Measurements from ENCODE around the gene ASIC5.
"Not testable (repeated sequence)": the region's sequence is repeated elsewhere in the genome, so short reads cannot be mapped to it uniquely, and the experiment has no call there.

The ASIC5 gene

GRCh38 chr4:155866177-155866576, at the start of gene ASIC5:
TSS of gene ASIC5 (minus strand) at chr4:155866277. CDS start at chr4:155866226, 51 bp downstream.
- no peak for DNase-seq

DNA sequence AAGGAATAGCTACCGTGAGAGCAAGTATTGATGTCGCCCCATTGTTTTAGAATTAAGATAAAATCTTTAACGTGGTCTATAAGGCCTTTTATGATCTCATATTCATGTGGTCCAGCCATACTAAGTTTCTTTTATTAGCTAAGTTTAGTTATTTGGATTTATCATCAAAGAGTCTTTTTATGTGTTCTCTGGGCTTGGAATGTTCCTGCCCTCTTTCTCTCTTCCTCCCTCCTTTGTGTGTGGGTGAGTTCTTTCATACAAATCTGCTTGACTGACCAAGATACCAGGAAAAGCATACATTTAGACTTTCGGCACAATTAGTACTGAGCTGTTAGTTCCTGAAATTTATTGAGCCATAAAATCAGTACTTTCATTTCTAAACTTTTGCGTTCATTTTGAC, 48.7 kb upstream of the ASIC5 start:
- no peak for DNase-seq

- DNase-seq, result no peak
Observed at GRCh38 chr4:155911905-155912304, 45.8 kb upstream of the ASIC5 start.

DNA sequence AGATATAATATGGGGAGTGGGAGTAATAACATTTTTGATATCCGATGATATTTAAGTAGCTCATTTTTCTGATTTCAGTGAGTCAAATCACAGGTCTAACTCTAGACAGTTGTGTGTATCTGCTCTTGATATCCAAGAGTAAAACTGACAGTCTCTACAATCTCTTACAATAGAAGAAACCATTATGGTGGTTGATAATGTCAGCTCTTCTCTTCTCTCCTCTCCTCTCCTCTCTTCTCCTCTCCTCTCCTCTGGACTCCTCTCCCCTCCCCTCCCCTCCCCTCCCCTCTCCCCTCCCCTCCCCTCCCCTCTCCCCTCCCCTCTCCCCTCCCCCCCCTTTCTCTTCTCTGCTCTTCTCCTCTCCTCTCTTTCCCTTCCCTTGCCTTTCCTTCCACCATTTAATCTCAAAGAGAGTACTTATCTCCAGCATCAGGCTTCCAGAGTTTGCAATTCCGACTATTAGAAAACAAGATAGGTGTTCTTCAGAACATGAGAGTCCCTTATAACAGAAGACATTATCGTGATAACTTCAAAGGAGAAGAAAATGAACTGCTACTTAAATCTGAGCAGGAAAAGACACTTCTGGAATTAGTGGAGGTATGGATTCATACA, 43.6 kb upstream of the ASIC5 start:
- no peak for DNase-seq

- no peak for DNase-seq
Observed at GRCh38 chr4:155908187-155909139, 42.4 kb upstream of the ASIC5 start.

DNA sequence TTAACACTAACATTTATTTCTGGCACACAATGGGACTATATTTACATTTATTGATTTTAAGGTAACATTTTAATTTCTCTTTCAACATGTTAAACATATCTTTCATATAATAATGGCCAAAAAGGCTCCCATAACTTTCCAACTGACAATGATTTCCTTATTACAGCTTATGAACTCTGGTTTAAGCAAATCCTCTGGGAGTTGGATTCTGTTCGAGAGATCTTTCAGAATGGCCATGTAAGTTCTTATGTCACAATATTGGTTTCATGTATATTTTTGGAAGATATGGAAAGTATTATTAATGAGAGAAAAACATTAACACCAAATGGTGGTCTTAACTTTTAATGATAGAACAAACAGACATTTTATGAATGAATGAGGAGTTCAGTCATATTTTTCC, 41.5 kb upstream of the ASIC5 start:
- DNase-seq, result no peak

GRCh38 chr4:155906554-155907247, 40.6 kb upstream of the ASIC5 start:
- no peak for DNase-seq

DNA sequence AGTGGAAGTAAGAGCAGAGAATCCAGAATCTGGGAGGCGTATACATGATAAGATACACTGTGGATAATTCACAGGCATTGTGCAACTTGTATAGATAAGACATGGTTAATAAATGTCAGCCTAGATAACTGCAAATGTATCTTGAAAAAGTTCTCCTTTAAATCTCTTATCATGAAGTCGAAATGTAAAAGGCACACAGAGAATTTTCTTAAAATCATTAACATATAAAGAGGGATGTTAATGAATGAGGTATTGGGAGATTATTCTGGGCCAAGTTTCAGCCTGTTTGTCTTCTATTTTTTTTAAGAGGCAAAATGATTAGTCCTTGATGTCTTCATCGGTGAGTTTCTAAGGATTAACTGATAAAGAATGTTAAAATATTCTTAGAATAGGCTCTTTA, 38.3 kb upstream of the ASIC5 start:
- no peak for DNase-seq

DNA sequence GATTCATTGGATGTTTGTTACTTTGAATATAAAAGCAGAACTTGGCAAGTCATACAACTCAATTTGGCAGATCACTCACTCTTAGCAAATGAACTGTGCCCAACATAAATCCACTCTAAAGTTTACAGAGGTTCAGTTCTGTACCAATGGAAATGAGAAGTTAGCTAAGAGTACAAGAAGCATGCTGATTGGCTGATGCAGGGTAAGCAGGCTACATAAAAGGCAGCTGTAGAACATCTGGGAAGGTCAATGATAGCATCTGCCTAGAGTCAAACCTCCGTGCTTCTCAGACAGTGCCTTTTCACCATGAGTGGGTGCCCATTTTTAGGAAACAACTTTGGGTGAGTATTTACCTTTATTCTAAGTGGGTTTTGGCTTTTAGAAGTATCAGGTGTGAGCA, 37.4 kb upstream of the ASIC5 start, which contains the start of gene TDO2:
TSS of gene TDO2 (plus strand) at position 244 of the 400 bp plus-strand sequence. CDS start at position 307, 63 bp downstream.
- DNase-seq, result no peak

- DNase-seq, result no peak
Observed at GRCh38 chr4:155901013-155901412, 34.9 kb upstream of the ASIC5 start.

DNA sequence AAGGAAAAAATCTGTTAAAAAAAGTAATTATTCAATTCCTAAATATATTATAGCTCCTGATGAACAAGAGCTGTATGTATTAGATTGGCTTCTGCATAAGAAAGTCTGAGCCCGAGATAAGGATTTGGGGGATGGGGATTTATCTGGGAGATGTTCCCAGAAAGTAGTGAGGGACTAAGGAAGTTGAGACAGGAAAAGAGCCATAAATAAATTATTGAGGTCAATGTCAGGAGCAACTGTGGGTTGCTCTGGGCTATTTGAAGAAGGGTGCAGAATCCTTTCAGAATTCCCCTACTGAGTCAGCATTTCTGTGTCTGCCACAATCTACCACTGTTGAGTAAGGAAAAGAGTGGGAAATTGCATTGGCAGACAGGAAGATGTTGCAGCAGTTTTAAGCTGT, 34.3 kb upstream of the ASIC5 start:
- no peak for DNase-seq

DNA sequence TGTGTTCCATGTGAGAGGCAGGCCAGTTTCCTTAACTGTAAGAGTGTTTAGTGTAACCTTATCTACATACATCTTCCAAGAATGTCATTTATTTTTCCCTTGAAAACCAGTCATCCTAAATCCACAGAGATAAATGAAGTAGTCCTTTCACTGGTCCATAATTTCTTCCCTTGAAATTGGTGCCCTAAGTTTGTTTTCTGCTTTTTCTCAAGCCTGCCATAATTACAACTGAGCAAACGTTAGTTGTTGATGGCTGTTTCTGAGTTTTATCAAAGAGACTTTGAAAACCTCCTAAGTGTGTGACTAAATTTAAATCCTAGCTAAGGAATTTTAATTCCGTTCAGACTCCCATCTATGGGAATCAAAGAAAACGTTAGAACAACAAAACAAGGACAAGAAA, 33.8 kb upstream of the ASIC5 start:
- no peak for DNase-seq

DNA sequence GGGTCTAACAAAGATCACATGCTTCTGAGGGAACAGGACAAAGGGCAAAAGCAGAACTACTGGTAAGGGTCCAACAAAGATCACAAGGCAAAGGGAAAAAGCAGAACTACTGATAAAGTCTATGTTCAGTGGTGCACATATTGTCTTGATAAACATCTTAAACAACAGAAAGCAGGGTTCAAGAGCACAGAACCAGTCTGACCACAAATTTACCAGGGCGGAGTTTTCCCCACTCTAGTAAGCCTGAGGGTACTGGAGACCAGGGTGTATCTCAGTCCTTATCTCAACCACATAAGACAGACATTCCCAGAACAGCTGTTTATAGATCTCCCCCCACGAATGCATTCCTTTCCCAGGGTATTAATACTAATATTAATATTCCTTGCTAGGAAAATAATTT, 32.3 kb upstream of the ASIC5 start:
- not testable (repeated sequence) for DNase-seq

- no peak for DNase-seq
Observed at GRCh38 chr4:155891058-155891457, 25.0 kb upstream of the ASIC5 start.

DNA sequence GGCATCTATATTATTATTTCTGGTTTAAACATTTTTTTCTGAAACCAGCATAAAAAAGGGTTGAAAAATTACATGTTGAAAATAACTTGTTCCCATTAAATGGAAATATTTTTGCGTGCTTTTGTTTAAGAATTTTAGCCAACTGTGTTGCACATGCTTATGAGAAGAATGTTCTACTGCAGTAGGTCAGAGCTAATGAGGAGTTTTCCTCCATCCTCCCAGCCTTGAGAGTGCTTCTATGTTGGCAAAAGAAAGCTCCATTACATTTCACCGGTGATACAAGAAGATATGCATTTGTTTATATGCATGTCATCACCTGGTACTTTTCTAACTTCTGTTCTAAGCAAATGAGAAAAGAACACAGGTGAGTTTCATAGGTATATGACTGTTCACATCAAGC, 23.9 kb upstream of the ASIC5 start:
- no peak for DNase-seq

DNA sequence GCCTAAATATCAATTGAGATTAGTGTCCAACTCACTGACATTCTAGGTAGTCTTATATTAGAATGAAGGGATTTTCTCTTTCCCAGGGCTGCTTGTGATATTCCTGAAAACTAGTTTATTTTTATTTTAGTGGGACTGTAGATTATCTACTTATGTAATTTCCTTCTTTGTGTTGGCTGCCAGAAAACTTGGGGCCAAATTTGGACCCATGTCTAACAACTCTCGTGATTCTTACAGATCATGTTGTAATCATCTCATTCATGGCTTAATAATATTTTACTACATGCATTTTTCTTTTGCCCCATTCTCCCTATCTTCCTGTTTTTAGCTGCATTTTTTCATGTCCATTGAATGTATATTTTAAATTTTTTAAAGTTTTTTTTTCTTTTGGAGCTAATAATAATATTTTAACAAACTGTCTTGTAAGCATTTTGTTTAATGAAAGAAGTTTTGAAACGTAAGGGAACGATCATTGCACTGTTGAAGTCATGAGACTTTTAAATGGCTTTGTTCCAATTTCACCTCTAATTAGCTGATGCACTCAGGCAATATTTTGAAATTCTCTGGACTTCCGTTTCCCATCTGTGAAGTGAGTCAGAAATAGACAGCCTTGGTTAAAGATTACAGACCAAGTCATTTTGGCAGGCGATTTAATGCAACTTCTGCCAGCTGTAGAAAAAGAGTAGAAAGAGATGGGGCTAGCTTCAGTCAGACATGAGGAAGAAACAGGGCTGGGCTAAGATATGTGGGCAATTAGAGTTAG, 23.1 kb upstream of the ASIC5 start:
- DNase-seq, result no peak

DNA sequence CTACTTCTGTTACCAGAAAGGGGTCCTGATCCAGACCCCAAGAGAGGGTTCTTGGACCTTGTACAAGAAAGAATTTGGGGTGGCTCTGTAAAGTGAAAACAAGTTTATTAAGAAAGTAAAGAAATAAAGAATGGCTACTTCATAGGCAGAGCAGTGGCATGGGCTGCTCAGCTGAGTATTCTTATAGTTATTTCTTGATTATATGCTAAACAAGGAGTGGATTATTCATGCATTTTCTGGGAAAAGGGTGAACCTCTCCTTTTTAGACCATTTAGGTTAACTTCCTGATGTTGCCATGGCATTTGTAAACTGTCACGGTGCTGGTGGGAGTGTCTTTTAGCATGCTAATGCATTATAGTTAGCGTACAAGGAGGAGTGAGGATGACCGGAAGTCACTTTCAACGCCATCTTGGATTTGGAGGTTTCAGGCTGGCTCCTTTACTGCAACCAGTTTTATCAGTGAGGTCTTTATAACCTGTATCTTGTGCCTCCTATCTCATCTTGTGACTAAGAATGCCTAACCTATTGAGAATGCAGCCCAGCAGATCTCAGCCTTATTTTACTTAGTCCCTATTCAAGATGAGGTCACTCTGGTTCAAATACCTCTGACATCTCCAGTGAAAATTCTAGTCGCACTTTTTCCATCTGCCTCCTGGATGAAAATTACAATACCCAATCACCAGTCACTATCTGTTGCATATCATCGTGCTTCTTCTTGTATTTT, 21.9 kb upstream of the ASIC5 start:
- DNase-seq, result no peak

- no peak for DNase-seq
Observed at GRCh38 chr4:155887045-155887444, 21.0 kb upstream of the ASIC5 start.

DNA sequence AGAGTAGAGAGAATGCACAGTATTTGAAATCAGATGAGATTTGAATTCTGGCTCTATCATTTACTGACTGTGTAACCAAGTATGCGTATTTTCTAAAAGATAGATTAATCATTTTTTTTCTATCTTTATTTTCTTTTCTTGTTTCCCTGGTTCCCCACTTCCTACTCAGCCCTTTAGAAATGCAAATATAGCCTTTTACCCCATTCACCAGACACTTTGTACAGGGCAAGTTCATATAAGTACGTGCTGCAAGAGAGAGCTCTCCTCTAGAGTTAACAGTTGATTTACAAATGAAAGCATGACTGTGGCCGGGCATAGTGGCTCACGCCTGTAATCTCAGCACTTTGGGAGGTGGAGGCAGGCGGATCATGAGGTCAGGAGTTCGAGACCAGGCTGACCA, 19.6 kb upstream of the ASIC5 start:
- no peak for DNase-seq

DNA sequence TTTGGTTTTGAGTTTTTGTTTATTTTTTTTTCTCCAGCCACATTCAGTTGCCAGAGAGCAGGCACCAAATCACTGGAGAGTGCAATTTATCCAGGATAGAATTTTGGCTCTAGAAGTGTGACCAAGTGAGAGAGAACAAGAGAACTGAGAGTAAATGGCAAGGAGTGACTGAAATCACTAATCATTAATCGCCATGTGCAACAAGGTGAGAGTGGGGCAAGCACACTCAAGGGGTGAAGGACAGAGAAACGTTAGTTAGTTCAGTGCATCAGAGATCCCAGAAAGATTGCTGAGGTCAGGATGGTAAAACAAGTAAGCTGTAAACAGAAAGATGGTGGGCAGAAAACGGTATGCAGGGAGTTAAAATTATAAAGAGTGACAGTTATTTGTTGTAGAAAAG, 17.8 kb upstream of the ASIC5 start:
- no peak for DNase-seq

DNA sequence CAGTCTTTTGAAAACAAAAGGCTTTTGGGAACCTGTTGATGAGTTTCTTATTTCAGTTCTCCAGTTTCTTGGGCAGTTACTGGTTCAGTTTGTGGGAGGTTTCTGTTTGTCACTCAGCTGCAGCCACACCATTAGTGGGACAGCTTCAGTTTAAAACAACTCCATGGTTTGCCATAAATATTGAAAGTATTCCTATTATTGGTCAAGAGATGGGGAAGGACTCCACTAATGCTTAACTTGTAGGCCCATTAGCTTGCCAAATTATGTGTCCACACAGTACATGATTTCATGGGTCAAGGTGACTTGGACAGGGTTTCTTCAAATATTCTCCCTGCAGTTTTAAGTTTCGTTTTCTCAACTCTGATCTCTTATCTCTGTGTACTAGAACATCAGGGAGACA, 15.5 kb upstream of the ASIC5 start:
- no peak for DNase-seq

DNA sequence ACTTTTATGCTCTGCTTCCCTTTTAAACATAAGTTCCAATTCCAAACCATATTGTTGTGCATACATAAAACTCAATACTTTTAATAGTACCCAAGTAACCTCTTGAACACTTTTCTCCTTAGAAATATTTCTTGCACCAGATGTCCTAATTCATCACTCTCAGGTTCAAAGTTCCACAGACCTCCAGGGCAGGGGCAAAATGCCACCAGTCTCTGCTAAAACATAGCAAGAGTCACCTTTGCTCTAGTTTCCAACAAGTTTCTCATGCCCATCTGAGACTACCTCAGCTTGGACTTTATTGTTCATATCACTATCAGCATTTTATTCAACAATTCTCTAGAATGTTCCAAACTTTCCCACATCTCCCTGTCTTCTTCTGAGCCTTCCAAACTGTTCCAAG, 13.7 kb upstream of the ASIC5 start:
- DNase-seq, result no peak
